Inferior parietal cortex (tissue), 1 donor: Measurements from ENCODE around the gene CYB5RL.

ENCODE experiments used
- DNase-seq: peaks from one replicate; pipeline ENCODE4 v3.0.0-alpha.2; 2016; ENCODE audit errors: extremely low spot score

The CYB5RL gene

DNA sequence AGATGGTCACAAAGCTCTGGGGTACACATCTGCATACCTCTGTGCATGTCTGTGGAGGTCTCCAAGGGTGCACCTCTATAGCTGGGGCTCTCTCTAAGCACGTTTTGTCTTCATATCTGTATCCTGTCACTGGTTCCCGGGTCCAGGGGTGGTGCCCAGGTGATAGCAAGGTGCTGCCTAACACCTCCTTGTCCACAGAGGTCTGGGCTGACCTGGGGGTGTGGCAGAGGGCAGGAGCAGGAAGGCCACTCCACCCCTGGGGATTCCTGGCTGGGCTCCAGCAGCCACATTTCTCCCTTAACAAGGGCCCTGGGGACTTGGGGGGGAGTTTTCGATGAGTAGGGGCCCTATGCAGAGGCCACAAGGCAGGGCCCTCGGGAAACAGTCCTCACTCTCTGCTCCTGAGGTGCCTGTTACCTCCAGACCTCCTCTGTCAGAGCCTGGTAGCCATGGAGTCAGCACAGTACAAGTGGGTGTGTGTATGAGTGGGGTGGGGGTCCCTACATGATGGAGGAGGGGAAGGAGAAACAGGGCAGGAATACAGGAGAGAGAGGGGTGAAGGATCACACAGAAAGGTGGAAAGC, 40.0 kb downstream of the CYB5RL start:
- no peak for DNase-seq

DNA sequence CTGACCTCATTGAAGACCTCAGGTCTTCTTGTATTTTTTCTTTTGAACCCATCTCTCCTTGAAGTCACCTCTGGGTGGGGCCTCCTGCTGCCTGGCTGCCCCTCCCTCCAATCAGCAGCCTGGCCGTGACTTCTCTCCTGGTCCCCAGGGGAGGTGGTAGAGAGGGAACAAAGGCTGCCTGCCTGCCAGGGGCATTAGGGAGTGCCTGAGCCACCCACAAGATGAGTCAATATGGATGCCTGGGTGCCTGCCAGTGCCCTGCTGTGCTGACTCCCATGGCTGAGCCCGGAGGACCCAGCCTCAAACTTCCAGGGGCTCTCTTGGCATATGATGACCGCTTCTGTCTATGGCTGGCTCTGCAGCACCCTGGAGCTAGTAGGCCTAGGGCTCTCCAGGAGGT, 41.8 kb downstream of the CYB5RL start:
- no peak for DNase-seq

- no peak for DNase-seq
Measured at GRCh38 chr1:54157401-54157800, 42.4 kb downstream of the CYB5RL start.

GRCh38 chr1:54156986-54157385, 42.8 kb downstream of the CYB5RL start:
- DNase-seq, result no peak

DNA sequence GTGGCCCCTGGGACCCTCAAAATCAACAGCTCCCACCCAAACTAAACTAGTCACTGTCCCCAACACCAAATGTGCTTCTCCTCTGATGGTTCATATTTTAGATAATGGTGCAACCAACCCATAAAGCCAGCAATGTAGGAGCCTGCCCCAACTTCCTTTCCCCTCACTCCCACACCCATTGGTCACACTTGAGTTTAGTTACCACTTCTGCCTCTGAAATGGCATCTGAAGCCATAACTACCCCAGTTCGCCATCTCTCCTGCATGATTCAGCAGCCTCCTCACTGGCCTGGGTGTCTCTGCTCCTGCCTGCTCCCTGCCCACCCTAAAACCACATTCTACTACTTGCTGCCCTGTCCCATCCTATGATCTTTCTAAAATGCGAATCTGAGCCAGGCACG, 43.6 kb downstream of the CYB5RL start:
- no peak for DNase-seq

DNA sequence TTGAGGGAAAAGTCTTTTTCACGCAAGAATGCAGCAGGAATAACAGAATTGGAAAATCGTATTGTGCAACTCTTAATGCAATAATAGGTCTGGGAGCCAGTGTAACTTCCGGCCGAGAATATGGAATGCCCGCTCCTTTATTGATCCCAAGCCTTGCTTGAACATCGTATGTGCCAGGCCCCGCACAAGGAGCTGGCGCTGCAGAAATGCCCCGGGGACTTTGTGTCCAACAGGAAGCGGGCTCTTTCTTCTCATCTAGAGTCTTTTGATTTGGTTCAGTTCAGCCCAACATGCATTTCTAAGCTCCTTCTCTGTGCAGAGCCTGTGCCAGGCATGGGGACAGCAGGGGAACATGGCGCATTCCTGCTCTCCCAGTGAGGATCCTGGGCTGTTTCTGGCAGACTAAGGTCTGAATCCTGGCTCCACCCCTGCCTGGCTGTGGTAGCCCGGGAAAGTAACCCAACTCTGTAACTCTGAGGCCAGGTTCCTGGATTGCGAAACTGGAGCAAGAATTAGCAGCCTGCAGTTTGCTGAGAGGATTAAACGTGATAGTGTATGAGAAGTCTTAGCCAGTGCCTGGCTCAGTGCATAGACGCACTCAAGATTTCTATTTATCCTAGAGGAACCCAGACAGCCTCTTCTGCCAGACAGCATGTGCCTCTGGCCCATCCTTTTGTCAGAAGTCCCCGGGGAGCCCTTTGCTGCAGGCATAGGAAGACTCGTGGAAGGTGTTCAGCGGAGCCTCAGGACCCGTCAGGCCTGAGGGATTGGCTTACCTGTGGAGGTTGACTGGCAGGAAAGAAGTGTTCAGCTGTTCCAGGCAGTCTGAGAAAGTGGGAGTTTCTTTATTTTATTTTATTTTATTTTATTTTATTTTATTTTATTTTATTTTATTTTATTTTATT, 46.0 kb downstream of the CYB5RL start:
- no peak for DNase-seq

- DNase-seq, result no peak
Measured at GRCh38 chr1:54152696-54153095, 47.1 kb downstream of the CYB5RL start, which contains the start of gene CDCP2. Gene CDCP2 (minus strand): TSS chr1:54153000. CDS start chr1:54152922, 78 bp downstream.

DNA sequence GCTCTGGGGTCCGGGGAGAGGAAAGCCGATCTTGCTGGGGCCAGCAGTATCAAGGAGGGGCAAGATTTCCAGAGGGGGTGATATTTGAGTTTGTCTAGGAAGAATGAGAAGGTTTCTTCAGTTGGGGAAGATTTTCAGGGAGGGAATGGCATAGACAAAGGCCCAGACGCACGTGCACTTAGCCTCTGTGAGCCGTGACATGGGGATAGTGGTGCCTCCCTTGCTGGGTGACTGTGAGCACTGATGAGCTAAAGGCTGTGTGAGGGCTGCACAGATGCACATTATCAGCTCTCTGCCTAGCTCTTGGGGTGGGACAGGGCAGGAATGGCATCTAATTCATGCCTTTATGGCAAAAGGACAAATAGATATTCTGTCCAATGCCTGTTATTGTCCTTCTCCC, 48.8 kb downstream of the CYB5RL start:
- DNase-seq, result no peak
